Activated naive CD4-positive, alpha-beta T cell treated with anti-CD3 and anti-CD28 coated beads, Interleukin-2, amount 50 U/mL, for 72 hours (primary cell): ENCODE measurements around the gene POLDIP3. TPM values are rescaled to one million over a fixed set of nuclear protein-coding genes. Genes with fewer than 3 reads are reported as not detected.

Experiments
- ATAC-seq, 2 donors: fragments of 150-1000 bp; cut with Tn5 transposase; 2 replicates each; pipeline ENCODE4 v1.10.0; 2021; ENCODE audit warnings: mild to moderate bottlenecking in 2 of 2, moderate library complexity in 2 of 2
- DNase-seq, 2 donors: peaks; one replicate each; pipeline ENCODE4 v3.0.0; 2021 to 2022; ENCODE audit warnings: low spot score in 2 of 2
- H3K27ac Mint-ChIP-seq, 2 donors: one replicate each; pipeline ENCODE4 v1.8.0; 2022; ENCODE audit warnings: mild to moderate bottlenecking in 2 of 2, mixed read lengths in 2 of 2
- H3K36me3 Mint-ChIP-seq, 2 donors: one replicate each; pipeline ENCODE4 v1.8.0; 2022; ENCODE audit warnings: mixed read lengths in 2 of 2
- H3K9me3 Mint-ChIP-seq, 2 donors: one replicate each; pipeline ENCODE4 v1.8.0; 2022; ENCODE audit warnings: mixed read lengths in 2 of 2
- total RNA-seq, 2 donors: library from RNA; stranded (reverse); gene quantifications; one replicate each; pipeline ENCODE4 v1.2.3, GENCODE V29; 2022

The POLDIP3 gene
- total RNA-seq = 100 to 1,000 TPM in 1 of 2 donors, 10 to 100 TPM in 1; 71.9 to 126 TPM

- Mint-ChIP-seq H3K36me3 (peaks cover 14 to 26% of the 10 kb centered on the region in 2 donors), H3K9me3 (no peaks in the 10 kb centered on the region), H3K27ac (peak within 1 kb of the TSS; percentile 100)
- ATAC-seq = peak; percentile 70 to 75
- DNase-seq = peak; percentile 97 to 99
Observed at GRCh38 chr22:42614312-42615091, at the start of gene POLDIP3. Gene POLDIP3, minus strand, starts transcription at chr22:42614883. Its CDS starts 26 bp downstream, at chr22:42614857.

- Mint-ChIP-seq H3K36me3 (no peaks in the 10 kb centered on the region), H3K27ac (no peak overlapping the region), H3K9me3 (no peaks in the 10 kb centered on the region)
- DNase-seq (peak; percentile 77 to 91), ATAC-seq (peak; percentile 87 to 91)
Observed at GRCh38 chr22:42661985-42662831, 47.5 kb upstream of the POLDIP3 start.

- no peaks in the 10 kb centered on the region for H3K36me3 Mint-ChIP-seq
- DNase-seq (no peak), ATAC-seq (no peak)
- H3K9me3 Mint-ChIP-seq = no peaks in the 10 kb centered on the region
- no peak overlapping the region for H3K27ac Mint-ChIP-seq
Observed at GRCh38 chr22:42656578-42656977, 41.9 kb upstream of the POLDIP3 start.

- ATAC-seq (no peak), DNase-seq (no peak)
- Mint-ChIP-seq H3K36me3 (no peaks in the 10 kb centered on the region), H3K27ac (no peak overlapping the region), H3K9me3 (no peaks in the 10 kb centered on the region)
Observed at GRCh38 chr22:42655693-42656092, 41.0 kb upstream of the POLDIP3 start.

GRCh38 chr22:42654436-42655073 is 39.9 kb upstream of the POLDIP3 start:
- Mint-ChIP-seq H3K36me3 (no peaks in the 10 kb centered on the region), H3K27ac (no peak overlapping the region), H3K9me3 (no peaks in the 10 kb centered on the region)
- no peak for ATAC-seq
- no peak for DNase-seq

GRCh38 chr22:42653999-42654398 is 39.3 kb upstream of the POLDIP3 start:
- H3K27ac Mint-ChIP-seq = no peak overlapping the region
- no peak for ATAC-seq
- H3K9me3 Mint-ChIP-seq = no peaks in the 10 kb centered on the region
- H3K36me3 Mint-ChIP-seq = no peaks in the 10 kb centered on the region
- DNase-seq = no peak

GRCh38 chr22:42651134-42651533 is 36.5 kb upstream of the POLDIP3 start:
- peak overlapping the region in 1 of 2 donors; percentile 19 for H3K27ac Mint-ChIP-seq
- H3K9me3 Mint-ChIP-seq = no peaks in the 10 kb centered on the region
- no peak for ATAC-seq
- H3K36me3 Mint-ChIP-seq = no peaks in the 10 kb centered on the region
- DNase-seq = no peak

- DNase-seq (peak; percentile 80 to 84), ATAC-seq (peak; percentile 89 to 92)
- Mint-ChIP-seq H3K9me3 (no peaks in the 10 kb centered on the region), H3K36me3 (no peaks in the 10 kb centered on the region), H3K27ac (peak within 1 kb of the TSS; percentile 93 to 96)
Observed at GRCh38 chr22:42649246-42650099, 34.8 kb upstream of the POLDIP3 start, which contains the start of gene CYB5R3. Gene CYB5R3, minus strand, starts transcription at chr22:42649392. Its CDS starts 77 bp downstream, at chr22:42649315.

GRCh38 chr22:42648368-42649245 is 33.9 kb upstream of the POLDIP3 start:
- Mint-ChIP-seq H3K27ac (peak overlapping the region; percentile 93 to 96), H3K36me3 (no peaks in the 10 kb centered on the region), H3K9me3 (no peaks in the 10 kb centered on the region)
- peak in 1 of 2 donors; percentile 31 for DNase-seq
- ATAC-seq = peak; percentile 72

- no peaks in the 10 kb centered on the region for H3K36me3 Mint-ChIP-seq
- DNase-seq (no peak), ATAC-seq (no peak)
- no peaks in the 10 kb centered on the region for H3K9me3 Mint-ChIP-seq
- peak overlapping the region; percentile 83 to 93 for H3K27ac Mint-ChIP-seq
Observed at GRCh38 chr22:42648017-42648367, 33.3 kb upstream of the POLDIP3 start.

GRCh38 chr22:42646569-42647525 is 32.2 kb upstream of the POLDIP3 start:
- Mint-ChIP-seq H3K27ac (peak overlapping the region in 1 of 2 donors; percentile 93), H3K9me3 (no peaks in the 10 kb centered on the region), H3K36me3 (no peaks in the 10 kb centered on the region)
- DNase-seq (no peak), ATAC-seq (no peak)

GRCh38 chr22:42645938-42646568 is 31.4 kb upstream of the POLDIP3 start:
- ATAC-seq = no peak
- H3K9me3 Mint-ChIP-seq = no peaks in the 10 kb centered on the region
- DNase-seq = no peak
- no peaks in the 10 kb centered on the region for H3K36me3 Mint-ChIP-seq
- no peak overlapping the region for H3K27ac Mint-ChIP-seq

GRCh38 chr22:42645341-42645937 is 30.8 kb upstream of the POLDIP3 start:
- Mint-ChIP-seq H3K36me3 (no peaks in the 10 kb centered on the region), H3K9me3 (no peaks in the 10 kb centered on the region), H3K27ac (peak overlapping the region; percentile 32 to 33)
- ATAC-seq (no peak), DNase-seq (no peak)
